B cell (primary cell): ENCODE results near the gene TSKS. TPM values are rescaled to one million over a fixed set of nuclear protein-coding genes. Genes with fewer than 3 reads are reported as not detected.

Experiments
- ATAC-seq: fragments of 200-7000 bp; cut with Tn5 transposase; one replicate; pipeline ENCODE4 v1.10.0; 2021; ENCODE audit warnings: low read depth, mild to moderate bottlenecking, moderate number of reproducible peaks, moderate library complexity
- CTCF ChIA-PET: fragments of 350-600 bp; sonication (Branson Sonifier 250); formaldehyde crosslinking; loops from one replicate; lab custom pipeline; 2021; ENCODE audit warnings: antibody characterized with exemption, inconsistent platforms; lab: Charles Lee
- POLR2A ChIA-PET: fragments of 350-600 bp; sonication (Branson Sonifier 250); formaldehyde crosslinking; loops from one replicate; lab custom pipeline; 2021; ENCODE audit warnings: antibody characterized with exemption; lab: Charles Lee
- DNase-seq: peaks from one replicate; pipeline ENCODE4 v3.0.0; 2013
- H2AFZ ChIP-seq: 2 replicates; pipeline ENCODE4 v1.6.1; 2012; ENCODE audit warnings: mild to moderate bottlenecking, low read depth, low read length; ENCODE audit not compliant: insufficient read depth, poor library complexity, severe bottlenecking
- H3K27ac ChIP-seq, 2 donors: 1 replicate in 1 of 2; 2 replicates in 1 of 2; pipeline ENCODE4 v1.5.1; 2012 to 2013; ENCODE audit warnings: low read length in 2 of 2, mild to moderate bottlenecking in 2 of 2, moderate library complexity in 1 of 2
- H3K27me3 ChIP-seq, 4 experiments: fragments of 200-600 bp in 1 of 4; sonication (generic) in 1 of 4; replicated peaks in 1 of 4; 1 replicate in 2 of 4; 2 replicates in 2 of 4; pipeline versions ENCODE4 v1.6.1 to v1.7.0; 2013 to 2016; ENCODE audit warnings: low read length in 3 of 4, mild to moderate bottlenecking in 2 of 4, mixed read lengths in 1 of 4, moderate library complexity in 1 of 4; ENCODE audit not compliant: insufficient read depth in 4 of 4, control insufficient read depth in 3 of 4; ENCODE audit errors: control extremely low read depth in 1 of 4
- H3K36me3 ChIP-seq, 2 experiments: replicated peaks in 1 of 2; 1 replicate in 1 of 2; 2 replicates in 1 of 2; pipeline versions ENCODE4 v1.6.1 to v1.7.1; 2013; ENCODE audit warnings: low read length in 1 of 2; ENCODE audit not compliant: insufficient read depth in 2 of 2, control insufficient read depth in 1 of 2; ENCODE audit errors: control extremely low read depth in 1 of 2, extremely low read depth in 1 of 2
- H3K4me1 ChIP-seq, 2 donors: fragments of 200-600 bp in 1 of 2; sonication (generic) in 1 of 2; 1 replicate in 1 of 2; 2 replicates in 1 of 2; pipeline versions ENCODE4 v1.5.1 to v1.6.1; 2013 to 2017; ENCODE audit warnings: low read length in 2 of 2; ENCODE audit not compliant: control insufficient read depth in 2 of 2, insufficient read depth in 2 of 2
- H3K4me2 ChIP-seq: replicated peaks from 2 replicates; pipeline ENCODE3; 2012; ENCODE audit warnings: mild to moderate bottlenecking, low read depth, low read length; ENCODE audit not compliant: poor library complexity, severe bottlenecking
- H3K4me3 ChIP-seq, 5 experiments: fragments of 200-600 bp in 1 of 5; sonication (generic) in 1 of 5; 1 replicate in 3 of 5; 2 replicates in 2 of 5; pipeline versions ENCODE4 v1.5.1 to v1.7.0; 2011 to 2016; ENCODE audit warnings: low read length in 4 of 5, mild to moderate bottlenecking in 4 of 5, low read depth in 2 of 5, control low read depth in 1 of 5, moderate library complexity in 1 of 5; ENCODE audit not compliant: insufficient read depth in 1 of 5; ENCODE audit errors: control extremely low read depth in 1 of 5, extremely low read depth in 1 of 5
- H3K79me2 ChIP-seq: fragments of 200-600 bp; sonication (generic); one replicate; pipeline ENCODE4 v1.6.0; 2016; ENCODE audit warnings: low read length; ENCODE audit not compliant: control insufficient read depth, insufficient read depth
- H3K9ac ChIP-seq: fragments of 200-600 bp; sonication (generic); 2 replicates; pipeline ENCODE4 v1.6.1; 2017; ENCODE audit warnings: mild to moderate bottlenecking, low read length, moderate library complexity
- H3K9me3 ChIP-seq, 3 donors: one replicate each; pipeline versions ENCODE4 v1.6.1 to v1.7.1; 2013; ENCODE audit warnings: low read length in 2 of 3; ENCODE audit not compliant: control insufficient read depth in 2 of 3, insufficient read depth in 1 of 3; ENCODE audit errors: control extremely low read depth in 1 of 3
- H4K20me1 ChIP-seq: 2 replicates; pipeline ENCODE4 v1.6.0; 2012; ENCODE audit warnings: mild to moderate bottlenecking, low read length; ENCODE audit not compliant: insufficient read depth, control insufficient read depth, poor library complexity, severe bottlenecking
- H3K27ac Mint-ChIP-seq: one replicate; pipeline ENCODE4 v1.8.0; 2021; ENCODE audit warnings: mixed read lengths
- H3K27me3 Mint-ChIP-seq: one replicate; pipeline ENCODE4 v1.8.0; 2021; ENCODE audit warnings: mixed read lengths
- H3K4me1 Mint-ChIP-seq: one replicate; pipeline ENCODE4 v1.8.0; 2021; ENCODE audit warnings: mixed read lengths
- H3K4me3 Mint-ChIP-seq: one replicate; pipeline ENCODE4 v1.8.0; 2021; ENCODE audit warnings: mixed read lengths
- H3K9me3 Mint-ChIP-seq: one replicate; pipeline ENCODE4 v1.8.0; 2022; ENCODE audit warnings: mixed read lengths; ENCODE audit not compliant: insufficient read depth
- EZH2 ChIP-seq: IDR thresholded peaks from 2 replicates; pipeline ENCODE4 v1.6.1; 2012; ENCODE audit warnings: borderline replicate concordance, low read depth, mild to moderate bottlenecking, moderate library complexity, low read length; ENCODE audit not compliant: insufficient read depth, poor library complexity, severe bottlenecking
- WGBS: methylation state at CpG from one replicate; pipeline ENCODE4 v1.1.5; 2013; ENCODE audit warnings: missing lambda C conversion rate; ENCODE audit not compliant: insufficient coverage; 5-methylcytosine and 5-hydroxymethylcytosine counted together
- intact Hi-C: fragments of 100-400 bp; cut with micrococcal nuclease; formaldehyde crosslinking; loops from one replicate; pipeline ENCODE4 v1.10.0; 2022
- polyA plus RNA-seq: library from polyadenylated mRNA; depleted of rRNA; stranded (reverse); fragments of >200 nt; gene quantifications from 2 replicates; pipeline ENCODE4 v1.2.3, GENCODE V29; 2012
- total RNA-seq, 2 donors: library from RNA; stranded (reverse); fragments of 120-200 nt in 1 of 2; gene quantifications; 1 replicate in 1 of 2; 2 replicates in 1 of 2; pipeline versions ENCODE4 v1.2.3 to v1.2.4, GENCODE V29; 2013 to 2022
- TF ChIP-seq, protein P1 (sequence below): fragments of 200-600 bp; IDR thresholded peaks from one replicate; pipeline ENCODE4 v1.8.0; 2022; ENCODE audit warnings: antibody characterized with exemption, mild to moderate bottlenecking

The TSKS gene
- total and polyA plus RNA-seq, 2 donors (not counting 1 experiment from before 2014, with no cell fraction given): 0.15 to 0.18 TPM

DNA sequence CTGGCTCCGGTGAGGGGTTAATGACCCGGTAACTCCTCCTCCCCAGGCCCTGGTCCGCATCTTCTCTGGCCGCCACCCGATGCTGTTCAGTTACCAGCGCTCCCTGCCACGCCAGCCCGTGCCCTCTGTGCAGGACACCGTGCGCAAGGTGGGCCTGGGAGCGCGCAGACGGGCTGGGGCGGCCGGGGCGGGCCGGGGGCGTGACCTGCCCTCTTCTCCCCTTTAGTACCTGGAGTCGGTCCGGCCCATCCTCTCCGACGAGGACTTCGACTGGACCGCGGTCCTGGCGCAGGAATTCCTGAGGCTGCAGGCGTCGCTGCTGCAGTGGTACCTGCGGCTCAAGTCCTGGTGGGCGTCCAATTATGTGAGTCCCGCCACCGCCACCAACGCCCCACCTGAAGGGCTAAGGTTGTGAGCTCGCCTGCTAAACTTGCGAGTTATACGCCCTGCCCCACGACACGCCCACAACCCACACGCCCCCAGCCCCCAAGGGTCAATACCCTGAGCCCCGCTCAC is 61.8 kb downstream of the TSKS start:
- Histone ChIP-seq H3K27me3 (peaks cover 0 to 8% (median 0%) of the 10 kb centered on the region in 4 experiments), H3K4me3 (no peak overlapping the region), H3K4me2 (no peak overlapping the region), H3K79me2 (no peaks in the 10 kb centered on the region), H3K27ac (no peak overlapping the region), H3K9me3 (no peaks in the 10 kb centered on the region), H3K9ac (no peak overlapping the region), H2AFZ (no peak overlapping the region), H4K20me1 (no peaks in the 10 kb centered on the region), H3K36me3 (no peaks in the 10 kb centered on the region), H3K4me1 (no peaks in the 10 kb centered on the region)
- no peak for TF ChIP-seq EZH2
- TF ChIP-seq, protein P1, sequence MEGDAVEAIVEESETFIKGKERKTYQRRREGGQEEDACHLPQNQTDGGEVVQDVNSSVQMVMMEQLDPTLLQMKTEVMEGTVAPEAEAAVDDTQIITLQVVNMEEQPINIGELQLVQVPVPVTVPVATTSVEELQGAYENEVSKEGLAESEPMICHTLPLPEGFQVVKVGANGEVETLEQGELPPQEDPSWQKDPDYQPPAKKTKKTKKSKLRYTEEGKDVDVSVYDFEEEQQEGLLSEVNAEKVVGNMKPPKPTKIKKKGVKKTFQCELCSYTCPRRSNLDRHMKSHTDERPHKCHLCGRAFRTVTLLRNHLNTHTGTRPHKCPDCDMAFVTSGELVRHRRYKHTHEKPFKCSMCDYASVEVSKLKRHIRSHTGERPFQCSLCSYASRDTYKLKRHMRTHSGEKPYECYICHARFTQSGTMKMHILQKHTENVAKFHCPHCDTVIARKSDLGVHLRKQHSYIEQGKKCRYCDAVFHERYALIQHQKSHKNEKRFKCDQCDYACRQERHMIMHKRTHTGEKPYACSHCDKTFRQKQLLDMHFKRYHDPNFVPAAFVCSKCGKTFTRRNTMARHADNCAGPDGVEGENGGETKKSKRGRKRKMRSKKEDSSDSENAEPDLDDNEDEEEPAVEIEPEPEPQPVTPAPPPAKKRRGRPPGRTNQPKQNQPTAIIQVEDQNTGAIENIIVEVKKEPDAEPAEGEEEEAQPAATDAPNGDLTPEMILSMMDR: no peak
- POLR2A ChIA-PET: no interaction called here
- Mint-ChIP-seq H3K27ac (no peak overlapping the region), H3K27me3 (peaks cover 2% of the 10 kb centered on the region), H3K4me1 (no peaks in the 10 kb centered on the region), H3K4me3 (no peak overlapping the region), H3K9me3 (no peaks in the 10 kb centered on the region)
- ATAC-seq (no peak), DNase-seq (no peak)
- WGBS: 44% methylated on average over 34 of the region's 40 CpGs
- intact Hi-C loops: no loop called here
- CTCF ChIA-PET: no interaction called here

DNA sequence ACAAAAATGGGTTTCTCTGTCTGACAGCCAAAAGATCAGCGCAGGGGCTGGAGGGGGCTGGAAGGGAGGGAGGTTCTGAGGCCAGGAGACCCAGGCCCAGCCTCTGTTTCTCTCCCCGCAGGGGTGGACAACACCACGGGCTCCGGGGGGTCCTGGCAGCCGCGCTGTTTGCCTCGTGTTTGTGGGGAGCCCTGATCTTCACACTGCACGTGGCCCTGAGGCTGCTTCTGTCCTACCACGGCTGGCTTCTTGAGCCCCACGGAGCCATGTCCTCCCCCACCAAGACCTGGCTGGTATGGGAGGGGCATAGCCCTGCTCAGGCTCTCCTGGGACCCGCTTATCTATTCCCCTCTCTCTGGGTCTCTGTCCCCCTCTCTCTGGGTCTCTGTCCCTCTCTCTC is 62.5 kb downstream of the TSKS start:
- Mint-ChIP-seq H3K9me3 (no peaks in the 10 kb centered on the region), H3K4me3 (no peak overlapping the region), H3K4me1 (no peaks in the 10 kb centered on the region), H3K27ac (no peak overlapping the region), H3K27me3 (peaks cover 2% of the 10 kb centered on the region)
- ChIA-PET POLR2A (interaction anchor here (0.6 to 1.1 kb wide), 2 partner anchors 9 to 12 kb away, joined by 3 to 4 read pairs; no protein-coding TSS in a partner anchor), CTCF (no interaction called here)
- no peaks in the 10 kb centered on the region for H3K4me1 ChIP-seq
- DNase-seq (no peak), ATAC-seq (no peak)
- no peaks in the 10 kb centered on the region for H4K20me1 ChIP-seq
- WGBS: 85% methylated on average over 8 of the region's 11 CpGs
- no peaks in the 10 kb centered on the region for H3K9me3 ChIP-seq
- no peaks in the 10 kb centered on the region for H3K36me3 ChIP-seq
- no peak overlapping the region for H2AFZ ChIP-seq
- H3K9ac ChIP-seq: no peak overlapping the region
- TF ChIP-seq, protein P1: no peak
- TF ChIP-seq EZH2: no peak
- H3K4me3 ChIP-seq: no peak overlapping the region
- no peak overlapping the region for H3K4me2 ChIP-seq
- H3K79me2 ChIP-seq: no peaks in the 10 kb centered on the region
- no peak overlapping the region for H3K27ac ChIP-seq
- H3K27me3 ChIP-seq: peaks cover 0 to 8% (median 0%) of the 10 kb centered on the region in 4 experiments
- intact Hi-C loops: no loop called here
